ENCODE results near the gene DIP2C. TPM values are rescaled to one million over a fixed set of nuclear protein-coding genes. Genes with fewer than 3 reads are reported as not detected.

The DIP2C gene
- total and polyA plus RNA-seq, 2 donors from 2014 or later: 6.2 to 22.6 TPM

DNA sequence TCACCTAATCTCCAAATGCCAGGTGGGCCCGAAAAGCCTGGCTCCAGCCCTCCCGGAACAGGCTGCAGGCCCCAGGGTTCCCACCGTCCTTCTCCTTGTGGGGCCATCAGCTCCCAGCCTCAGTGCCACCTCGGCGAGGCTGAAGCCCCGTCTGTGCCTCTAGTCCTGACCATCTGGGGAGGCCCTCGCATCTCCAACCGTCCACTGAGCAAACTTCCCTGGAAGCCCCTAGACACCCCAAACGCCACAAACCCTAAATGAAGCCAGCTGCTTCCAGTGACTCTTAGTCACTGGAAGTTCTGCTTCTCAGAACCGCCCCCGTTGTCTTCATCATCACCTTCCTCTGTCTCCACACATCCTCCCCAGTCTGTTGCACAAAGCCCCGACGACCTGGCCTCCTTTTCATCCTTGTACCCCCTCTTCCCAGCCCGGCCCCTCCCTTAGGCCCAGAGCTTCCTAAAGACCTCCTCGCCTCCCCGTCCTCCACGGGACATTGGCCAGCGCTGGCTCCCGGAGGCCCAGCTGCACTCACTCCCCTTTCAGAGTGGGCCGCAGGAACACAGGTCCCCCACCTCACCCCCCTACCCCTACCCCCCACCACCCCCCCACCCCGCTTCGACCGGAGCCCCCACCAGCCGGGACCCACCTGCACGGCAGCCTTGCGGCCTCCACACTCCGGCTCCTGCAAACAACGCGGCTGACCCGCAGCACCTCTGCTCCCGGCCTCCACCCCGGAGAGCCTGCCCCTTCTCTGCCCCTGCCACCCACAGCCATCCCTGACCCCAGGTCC, 1.1 kb upstream of the DIP2C start:
- no peaks in the 10 kb centered on the region for H3K27me3 ChIP-seq (ENCODE audit: control insufficient read depth, insufficient read depth, low read length)
- H3K4me1 ChIP-seq (ENCODE audit: control insufficient read depth in 2 of 3, insufficient read depth in 2 of 3, low read depth in 1 of 3, low read length in 3 of 3): peaks cover 0 to 13% (median 10%) of the 10 kb centered on the region in 3 donors
- intact Hi-C loops (cut with DNase I): no loop called here
- H3K36me3 ChIP-seq (ENCODE audit: control insufficient read depth in 2 of 3, insufficient read depth in 3 of 3, low read length in 3 of 3): no peaks in the 10 kb centered on the region
- H3K9ac ChIP-seq (ENCODE audit: low read length in 3 of 3): peak overlapping the region; percentile 43 to 86 (median 82)
- no peak for TF ChIP-seq CTCF (IDR thresholded peaks at IDR 0.05; ENCODE audit: borderline replicate concordance, extremely low read depth, insufficient read depth)
- peak in 2 of 5 donors; percentile 14 to 81 for DNase-seq
- peak overlapping the region; percentile 72 to 79 for H3K27ac ChIP-seq (ENCODE audit: low read depth in 2 of 2, low read length in 2 of 2)
- H3K4me3 ChIP-seq (ENCODE audit: low read length in 3 of 3): peak overlapping the region; percentile 66 to 80 (median 70)
- no peaks in the 10 kb centered on the region for H3K9me3 ChIP-seq (ENCODE audit: control insufficient read depth in 2 of 3, insufficient read depth in 1 of 3, low read length in 3 of 3)
- no peak for FAIRE-seq

DNA sequence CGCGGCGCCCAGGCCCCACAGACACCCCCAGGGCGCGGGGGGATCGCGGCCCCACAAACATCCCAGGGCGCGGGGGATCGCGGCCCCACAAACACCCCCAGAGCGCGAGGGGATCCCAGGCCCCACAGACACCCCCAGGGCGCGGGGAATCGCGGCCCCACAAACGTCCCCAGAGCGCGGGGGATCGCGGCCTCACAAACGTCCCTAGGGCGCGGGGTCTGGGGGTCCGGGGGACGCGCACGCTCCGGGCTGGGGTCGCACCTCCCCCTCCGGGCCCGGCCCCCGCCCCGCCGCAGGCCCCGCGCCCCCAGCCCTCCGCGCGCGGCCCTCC, 382 bp downstream of the DIP2C start:
- Histone ChIP-seq H3K36me3 (ENCODE audit: control insufficient read depth in 2 of 3, insufficient read depth in 3 of 3, low read length in 3 of 3) (no peaks in the 10 kb centered on the region), H3K27me3 (ENCODE audit: control insufficient read depth, insufficient read depth, low read length) (no peaks in the 10 kb centered on the region), H3K9ac (ENCODE audit: low read length in 3 of 3) (peak overlapping the region in 2 of 3 donors; percentile 69), H3K4me1 (ENCODE audit: control insufficient read depth in 2 of 3, insufficient read depth in 2 of 3, low read depth in 1 of 3, low read length in 3 of 3) (peaks cover 0 to 15% (median 12%) of the 10 kb centered on the region in 3 donors), H3K27ac (ENCODE audit: low read depth in 2 of 2, low read length in 2 of 2) (peak overlapping the region; percentile 82 to 89), H3K9me3 (ENCODE audit: control insufficient read depth in 2 of 3, insufficient read depth in 1 of 3, low read length in 3 of 3) (no peaks in the 10 kb centered on the region), H3K4me3 (ENCODE audit: low read length in 3 of 3) (peak overlapping the region in 2 of 3 donors; percentile 75 to 78)
- no peak for FAIRE-seq
- intact Hi-C loops (cut with DNase I): no loop called here
- peak in 1 of 5 donors; percentile 77 for DNase-seq
- TF ChIP-seq CTCF (IDR thresholded peaks at IDR 0.05; ENCODE audit: borderline replicate concordance, extremely low read depth, insufficient read depth): no peak

GRCh38 chr10:688312-689120, 952 bp downstream of the DIP2C start:
- H3K9me3 ChIP-seq (ENCODE audit: control insufficient read depth in 2 of 3, insufficient read depth in 1 of 3, low read length in 3 of 3): no peaks in the 10 kb centered on the region
- H3K36me3 ChIP-seq (ENCODE audit: control insufficient read depth in 2 of 3, insufficient read depth in 3 of 3, low read length in 3 of 3): no peaks in the 10 kb centered on the region
- TF ChIP-seq CTCF (IDR thresholded peaks at IDR 0.05; ENCODE audit: borderline replicate concordance, extremely low read depth, insufficient read depth): no peak
- peak overlapping the region in 2 of 3 donors; percentile 69 for H3K9ac ChIP-seq (ENCODE audit: low read length in 3 of 3)
- peaks cover 0 to 15% (median 11%) of the 10 kb centered on the region in 3 donors for H3K4me1 ChIP-seq (ENCODE audit: control insufficient read depth in 2 of 3, insufficient read depth in 2 of 3, low read depth in 1 of 3, low read length in 3 of 3)
- no peaks in the 10 kb centered on the region for H3K27me3 ChIP-seq (ENCODE audit: control insufficient read depth, insufficient read depth, low read length)
- H3K4me3 ChIP-seq (ENCODE audit: low read length in 3 of 3): peak overlapping the region; percentile 45 to 78 (median 75)
- FAIRE-seq (no peak), DNase-seq (peak in 4 of 5 donors; percentile 47 to 79 (median 60))
- intact Hi-C loops (cut with DNase I): no loop called here
- peak overlapping the region; percentile 82 to 89 for H3K27ac ChIP-seq (ENCODE audit: low read depth in 2 of 2, low read length in 2 of 2)

All from kidney (tissue), 14 donors.